Left colon (tissue), 2 donors: Measurements from ENCODE around the gene KIF3C. TPM values are rescaled to one million over a fixed set of nuclear protein-coding genes. Genes with fewer than 3 reads are reported as not detected.
"Not testable (repeated sequence)": the region's sequence is repeated elsewhere in the genome, so short reads cannot be mapped to it uniquely, and the experiment has no call there.

Experiments
- ATAC-seq: fragments of 200-7000 bp; cut with Tn5 transposase; one replicate; pipeline ENCODE4 v1.9.1; 2020; ENCODE audit warnings: mild to moderate bottlenecking, moderate library complexity
- DNase-seq, 2 donors: peaks; one replicate each; pipeline ENCODE4 v3.0.0-alpha.2; 2020
- intact Hi-C, 2 donors: fragments of 100-400 bp; cut with DNase I in 1 of 2; cut with micrococcal nuclease in 1 of 2; formaldehyde crosslinking; loops; one replicate each; pipeline versions ENCODE4 v1.11.2 to v1.14.0; 2022; cut with DNase I, micrococcal nuclease
- total RNA-seq, 2 donors: library from RNA; stranded (reverse); fragmentation: NEBNext Ultra II Directional; extraction: Animal tissue kit (Norgen Biotek cat#: 25700); gene quantifications; one replicate each; pipeline ENCODE4 v1.2.1, GENCODE V29; 2021
- donor health status: DM: no; HTN: no; CAD: no.
- donor health status: DM: yes; HTN: yes; CAD: no.

KIF3C gene
- total RNA-seq, 2 donors from 2014 or later = 2.0 to 2.3 TPM

DNA sequence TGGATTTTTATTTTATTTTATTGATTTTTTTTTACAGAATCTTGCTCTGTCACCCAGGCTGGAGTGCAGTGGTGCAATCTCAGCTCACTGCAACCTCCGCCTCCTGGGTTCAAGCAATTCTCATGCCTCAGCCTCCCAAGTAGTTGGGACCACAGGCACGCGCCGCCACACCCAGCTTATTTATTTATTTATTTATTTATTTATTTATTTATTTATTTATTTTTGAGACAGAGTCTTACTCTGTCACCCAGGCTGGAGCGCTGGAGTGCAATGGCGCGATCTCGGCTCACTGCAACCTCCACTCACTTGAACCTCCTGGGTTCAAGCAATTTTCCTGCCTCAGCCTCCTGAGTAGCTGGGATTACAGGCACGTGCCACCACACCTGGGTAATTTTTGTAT lies 86.0 kb downstream of the KIF3C start:
- ATAC-seq, DNase-seq, intact Hi-C loops: not testable (repeated sequence)

- ATAC-seq = no peak
- intact Hi-C loops = no loop called here
- no peak for DNase-seq
Measured at GRCh38 chr2:25895610-25896009, 86.7 kb downstream of the KIF3C start.

DNA sequence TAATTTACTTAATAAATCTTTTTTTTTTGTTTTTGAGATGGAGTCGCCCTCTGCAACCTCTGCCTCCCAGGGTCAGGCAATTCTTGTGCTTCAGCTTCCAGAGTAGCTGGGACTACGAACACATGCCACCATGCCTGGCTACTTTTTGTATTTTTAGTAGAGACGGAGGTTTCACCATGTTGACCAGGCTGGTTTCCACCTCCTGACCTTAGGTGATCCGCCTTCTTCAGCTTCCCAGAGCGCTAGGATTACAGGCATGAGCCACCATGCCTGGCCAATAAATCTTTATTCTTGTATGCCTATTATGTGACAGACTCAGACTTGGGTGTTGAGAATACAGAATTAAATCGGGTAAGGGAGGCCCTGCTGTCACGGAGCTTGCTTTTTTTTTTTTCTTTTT lies 87.3 kb downstream of the KIF3C start:
- ATAC-seq (no peak), DNase-seq (no peak)
- intact Hi-C loops = no loop called here

DNA sequence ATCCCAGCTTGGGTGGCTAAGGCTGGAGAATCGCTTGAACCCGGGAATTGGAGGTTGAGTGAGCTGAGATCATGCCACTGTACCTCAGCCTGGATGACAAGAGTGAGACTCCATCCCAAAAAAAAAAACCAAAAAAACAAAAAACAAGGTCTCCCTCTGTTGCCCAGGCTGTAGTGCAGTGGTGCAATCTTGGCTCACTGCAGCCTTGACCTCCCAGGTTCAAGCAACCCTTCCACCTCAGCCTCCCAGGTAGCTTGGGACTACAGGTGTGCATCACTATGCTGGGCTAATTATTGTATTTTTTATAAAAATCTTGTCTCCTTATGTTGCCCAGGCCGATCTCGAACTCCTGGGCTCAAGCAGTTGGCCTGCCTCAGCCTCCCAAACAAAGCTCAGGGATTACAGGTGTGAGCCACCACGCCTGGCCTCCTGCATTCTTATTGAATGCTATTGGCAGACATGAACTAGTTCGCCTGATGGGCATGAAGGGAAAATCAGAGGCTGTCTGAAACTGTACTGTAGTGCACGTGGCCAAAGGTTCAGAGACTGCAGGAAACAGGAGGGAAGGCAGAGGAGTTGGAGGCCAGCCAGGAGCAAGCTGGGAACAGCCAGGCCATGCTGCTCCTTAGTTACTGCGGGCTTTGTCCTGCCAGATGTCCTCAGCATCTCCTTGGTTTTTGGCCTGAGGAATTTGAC lies 88.0 kb downstream of the KIF3C start:
- intact Hi-C loops = no loop called here
- peak; percentile 29 to 49 for DNase-seq
- ATAC-seq = peak; percentile 63

- intact Hi-C loops = no loop called here
- ATAC-seq = no peak
- DNase-seq = no peak
Measured at GRCh38 chr2:25891672-25892071, 90.6 kb downstream of the KIF3C start.

- ATAC-seq = no peak
- intact Hi-C loops = no loop called here
- DNase-seq = no peak
Measured at GRCh38 chr2:25887624-25888242, 94.6 kb downstream of the KIF3C start.

DNA sequence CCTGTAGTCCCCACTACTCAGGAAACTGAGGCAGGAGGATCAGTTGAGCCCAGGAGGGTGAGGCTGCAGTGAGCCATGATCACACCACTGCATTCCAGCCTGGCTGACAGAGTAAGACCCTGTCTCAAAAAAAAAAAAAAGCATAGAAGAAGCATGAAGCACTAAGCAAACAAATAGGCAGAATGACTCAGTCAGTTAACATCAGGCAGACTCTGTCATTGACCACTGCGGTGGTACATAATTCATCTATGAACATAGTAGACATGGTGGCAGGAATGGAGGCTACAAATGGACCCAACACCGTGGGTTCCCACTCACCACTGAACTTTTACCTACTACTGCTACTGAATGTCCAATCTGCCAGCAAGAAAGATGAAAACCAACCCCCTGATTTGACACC lies 96.4 kb downstream of the KIF3C start:
- intact Hi-C loops = no loop called here
- DNase-seq (no peak), ATAC-seq (no peak)

DNA sequence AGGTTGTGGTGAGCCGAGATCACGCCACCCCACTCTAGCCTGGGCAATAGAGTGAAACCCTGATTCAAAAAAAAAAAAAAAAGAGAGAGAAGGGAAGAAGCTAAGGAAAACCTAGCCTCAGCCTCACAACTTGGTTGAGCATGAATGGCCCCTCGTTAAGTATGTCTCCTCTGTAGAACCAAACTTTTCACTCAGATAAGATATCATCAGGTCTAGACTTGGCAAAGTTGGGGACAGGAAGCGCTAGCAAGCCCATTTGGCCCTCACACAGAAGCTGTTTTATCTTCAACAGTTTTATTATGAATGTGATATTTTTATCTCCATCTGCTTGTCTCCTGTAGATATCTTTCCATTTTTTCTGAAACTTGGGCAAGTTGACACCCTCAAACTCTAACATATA lies 100.5 kb downstream of the KIF3C start:
- DNase-seq = no peak
- intact Hi-C loops = no loop called here
- no peak for ATAC-seq

DNA sequence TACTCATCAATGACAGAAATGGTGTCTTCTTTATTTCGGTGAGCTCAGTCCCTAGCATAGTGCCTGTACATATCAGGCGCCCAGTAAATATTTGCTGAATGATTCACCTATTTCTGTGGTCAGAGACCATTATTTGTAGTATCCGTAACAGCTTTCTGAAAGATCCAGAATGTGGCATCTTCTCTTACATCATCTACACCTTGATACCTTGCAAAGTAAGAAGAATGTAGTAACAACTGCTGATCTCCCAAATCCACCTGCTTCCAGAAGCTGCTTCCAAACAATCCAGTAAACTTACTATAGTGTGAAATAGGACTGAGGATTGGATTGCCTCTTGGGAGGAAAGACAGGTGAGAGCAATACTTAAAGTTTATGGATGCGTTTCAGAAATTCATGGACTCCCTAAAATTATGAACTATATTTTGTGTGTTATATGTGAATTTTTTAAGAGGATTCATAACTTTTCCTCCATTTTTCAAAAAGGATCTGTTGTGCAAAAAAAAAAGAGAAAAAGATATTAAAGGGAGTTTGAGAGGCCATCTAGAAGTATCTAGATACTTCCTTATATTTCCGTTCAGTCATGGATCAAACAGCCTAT lies 103.1 kb downstream of the KIF3C start:
- intact Hi-C loops = no loop called here
- DNase-seq = no peak
- no peak for ATAC-seq

GRCh38 chr2:25878361-25879132 lies 103.8 kb downstream of the KIF3C start, which contains the start of gene ASXL2:
ASXL2 (minus strand) TSS chr2:25878487; CDS start chr2:25878222, 265 bp downstream.
- DNase-seq (peak; percentile 97 to 98), ATAC-seq (peak; percentile 92)
- intact Hi-C loops = no loop called here

- intact Hi-C loops = no loop called here
- DNase-seq (peak; percentile 60 to 63), ATAC-seq (peak; percentile 55)
Measured at GRCh38 chr2:25877431-25878360, 104.6 kb downstream of the KIF3C start.

Other genes starting within 250 kb of the KIF3C start
- gene ASXL2, start 104.0 kb downstream of the KIF3C start, total RNA-seq = 10 to 100 TPM; 30.7 to 33.8 TPM
- gene RAB10, start 51.6 kb upstream of the KIF3C start, total RNA-seq = 100 to 1,000 TPM; 171 to 173 TPM
- gene GAREM2, start 190.6 kb upstream of the KIF3C start, total RNA-seq = 1 to 10 TPM; 2.7 to 7.4 TPM